SU-DHL-6 (cell line): ENCODE measurements around the gene EFCAB8.

Experiments used
- H2AFZ ChIP-seq: fragments of 200-600 bp; sonication (generic); 2 replicates; pipeline ENCODE4 v1.6.1; 2014; ENCODE audit warnings: low read depth, mild to moderate bottlenecking, moderate library complexity, mixed read lengths, antibody characterized with exemption, low read length; ENCODE audit not compliant: severe bottlenecking
- H3F3A ChIP-seq: fragments of 200-600 bp; shearing (Covaris generic); 2 replicates; pipeline ENCODE4 v1.6.0; 2016; ENCODE audit warnings: antibody characterized with exemption, mild to moderate bottlenecking; ENCODE audit not compliant: insufficient read depth
- H3K27ac ChIP-seq: fragments of 200-600 bp; sonication (generic); 2 replicates; pipeline ENCODE4 v1.5.1; 2016; ENCODE audit warnings: low read depth, mild to moderate bottlenecking, low read length, moderate library complexity, mixed read lengths
- H3K27me3 ChIP-seq: fragments of 200-600 bp; sonication (generic), shearing (Covaris generic); 2 replicates; pipeline ENCODE4 v1.6.0; 2014; ENCODE audit warnings: mild to moderate bottlenecking, low read length
- H3K36me3 ChIP-seq: fragments of 200-600 bp; sonication (generic); 2 replicates; pipeline ENCODE4 v1.6.1; 2014; ENCODE audit warnings: mild to moderate bottlenecking, low read length, mixed read lengths
- H3K4me2 ChIP-seq: fragments of 300-600, 200-600 bp; shearing (Covaris generic), sonication (generic); 2 replicates; pipeline ENCODE4 v1.6.0; 2014; ENCODE audit warnings: low read length, low read depth, mild to moderate bottlenecking; ENCODE audit not compliant: poor library complexity, severe bottlenecking
- H3K4me3 ChIP-seq: fragments of 200-600 bp; sonication (generic); 2 replicates; pipeline ENCODE4 v1.5.1; 2014; ENCODE audit warnings: antibody characterized with exemption, low read length, mild to moderate bottlenecking, mixed read lengths; ENCODE audit not compliant: insufficient read depth, poor library complexity, severe bottlenecking
- H3K79me2 ChIP-seq: fragments of 200-600 bp; sonication (generic); 2 replicates; pipeline ENCODE4 v1.6.1; 2014; ENCODE audit warnings: mild to moderate bottlenecking, low read length, moderate library complexity; ENCODE audit not compliant: insufficient read depth
- H3K9ac ChIP-seq: fragments of 200-600 bp; sonication (generic); 2 replicates; pipeline ENCODE4 v1.7.0; 2014; ENCODE audit warnings: mild to moderate bottlenecking, low read length
- H3K9me2 ChIP-seq: fragments of 200-600 bp; sonication (generic); replicated peaks from 2 replicates; pipeline ENCODE4 v1.6.1; 2014; ENCODE audit warnings: low read length; ENCODE audit not compliant: insufficient read depth
- H3K9me3 ChIP-seq: fragments of 200-600 bp; sonication (generic); 2 replicates; pipeline ENCODE4 v1.6.1; 2014; ENCODE audit warnings: low read length, mixed read lengths; ENCODE audit not compliant: insufficient read depth
- H4K20me1 ChIP-seq: fragments of 200-600 bp; sonication (generic); 2 replicates; pipeline ENCODE4 v1.6.1; 2014; ENCODE audit warnings: low read depth, mild to moderate bottlenecking, antibody characterized with exemption, low read length, moderate library complexity, mixed read lengths
- CTCF ChIP-seq: fragments of 200-600 bp; sonication (generic); IDR thresholded peaks from one replicate; pipeline ENCODE4 v1.5.1; 2017; ENCODE audit warnings: antibody characterized with exemption, mild to moderate bottlenecking, low read length, moderate library complexity; ENCODE audit not compliant: insufficient read depth, poor library complexity, severe bottlenecking
- EZH2phosphoT487 ChIP-seq: fragments of 200-600 bp; sonication (generic), shearing (Covaris generic); conservative IDR thresholded peaks from 2 replicates; pipeline ENCODE4 v1.6.1; 2018; ENCODE audit warnings: mild to moderate bottlenecking, antibody characterized with exemption, low read length, moderate library complexity, mixed read lengths

Gene EFCAB8

DNA sequence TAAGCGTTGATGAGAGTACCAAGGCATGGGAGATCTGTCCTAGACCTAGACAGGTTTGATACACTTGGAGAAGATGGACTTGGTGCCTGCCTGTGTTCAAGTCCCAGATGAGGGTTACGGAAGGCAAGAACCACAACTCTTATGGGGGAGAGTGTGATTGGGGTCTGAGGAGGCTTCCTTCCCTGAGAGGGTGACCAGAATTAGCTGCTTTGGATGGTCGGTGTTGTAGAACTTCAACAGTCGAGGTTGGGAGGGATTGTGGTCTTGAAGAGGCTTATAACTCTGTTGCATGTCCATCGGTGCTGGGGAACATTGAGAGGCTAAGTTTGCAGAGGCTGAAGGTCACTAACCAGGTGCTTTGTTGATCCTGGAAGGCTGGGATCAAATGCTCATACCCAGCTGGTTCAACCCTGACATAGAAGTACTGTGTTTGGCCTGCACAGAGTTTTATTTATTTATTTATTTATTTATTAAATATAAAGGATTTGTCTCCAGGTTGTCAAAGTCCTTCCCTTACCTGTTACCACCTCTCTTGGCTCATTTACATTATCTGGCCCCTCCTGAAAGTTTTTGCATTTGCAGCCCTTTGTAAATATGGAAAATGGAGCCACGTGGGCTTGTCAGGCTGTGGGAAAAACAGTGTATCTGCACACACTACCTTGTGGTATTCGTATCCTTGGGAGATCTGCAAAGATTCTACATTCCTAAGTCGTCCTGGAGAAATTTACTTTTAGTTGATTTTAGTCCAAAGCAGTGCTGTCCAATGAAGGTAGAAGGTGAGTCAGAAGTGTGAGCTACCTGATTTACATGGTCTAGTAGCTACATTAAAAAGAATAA lies 15.8 kb upstream of the EFCAB8 start:
- Histone ChIP-seq H3K4me2 (no peak overlapping the region), H3K36me3 (peaks cover 45% of the 10 kb centered on the region), H3K27me3 (no peaks in the 10 kb centered on the region), H2AFZ (no peak overlapping the region), H3K79me2 (peaks cover 55% of the 10 kb centered on the region), H4K20me1 (0 out of 2 replicates have a peak, but pooled peaks cover 6% of the 10 kb centered on the region), H3K9ac (no peak overlapping the region), H3K4me3 (no peak overlapping the region), H3K9me3 (no peaks in the 10 kb centered on the region), H3K27ac (no peak overlapping the region), H3K9me2 (no peaks in the 10 kb centered on the region), H3F3A (no peaks in the 10 kb centered on the region)
- TF ChIP-seq EZH2phosphoT487 (no peak), CTCF (no peak)

GRCh38 chr20:32845786-32846185 lies 12.9 kb upstream of the EFCAB8 start:
- no peak for TF ChIP-seq EZH2phosphoT487

GRCh38 chr20:32846852-32847251 lies 11.9 kb upstream of the EFCAB8 start:
- no peak overlapping the region for H3K9ac ChIP-seq
- peaks cover 34% of the 10 kb centered on the region for H3K36me3 ChIP-seq
- peaks cover 32% of the 10 kb centered on the region for H3K79me2 ChIP-seq
- no peaks in the 10 kb centered on the region for H3K9me2 ChIP-seq
- no peak overlapping the region for H3K4me2 ChIP-seq
- 0 out of 2 replicates have a peak, but pooled peaks cover 6% of the 10 kb centered on the region for H4K20me1 ChIP-seq
- no peaks in the 10 kb centered on the region for H3F3A ChIP-seq
- no peak for TF ChIP-seq EZH2phosphoT487
- TF ChIP-seq CTCF = no peak
- H3K27me3 ChIP-seq = no peaks in the 10 kb centered on the region
- H2AFZ ChIP-seq = no peak overlapping the region
- no peak overlapping the region for H3K4me3 ChIP-seq
- H3K9me3 ChIP-seq = no peaks in the 10 kb centered on the region
- no peak overlapping the region for H3K27ac ChIP-seq

More at GRCh38 chr20:32845786-32846185, 12.9 kb upstream of the EFCAB8 start:
- Histone ChIP-seq H3K36me3 (peaks cover 36% of the 10 kb centered on the region), H3K9me2 (no peaks in the 10 kb centered on the region), H3F3A (no peaks in the 10 kb centered on the region), H4K20me1 (0 out of 2 replicates have a peak, but pooled peaks cover 6% of the 10 kb centered on the region), H2AFZ (no peak overlapping the region), H3K9me3 (no peaks in the 10 kb centered on the region), H3K27ac (no peak overlapping the region), H3K9ac (no peak overlapping the region), H3K4me2 (no peak overlapping the region), H3K4me3 (no peak overlapping the region), H3K79me2 (peaks cover 35% of the 10 kb centered on the region), H3K27me3 (no peaks in the 10 kb centered on the region)

DNA sequence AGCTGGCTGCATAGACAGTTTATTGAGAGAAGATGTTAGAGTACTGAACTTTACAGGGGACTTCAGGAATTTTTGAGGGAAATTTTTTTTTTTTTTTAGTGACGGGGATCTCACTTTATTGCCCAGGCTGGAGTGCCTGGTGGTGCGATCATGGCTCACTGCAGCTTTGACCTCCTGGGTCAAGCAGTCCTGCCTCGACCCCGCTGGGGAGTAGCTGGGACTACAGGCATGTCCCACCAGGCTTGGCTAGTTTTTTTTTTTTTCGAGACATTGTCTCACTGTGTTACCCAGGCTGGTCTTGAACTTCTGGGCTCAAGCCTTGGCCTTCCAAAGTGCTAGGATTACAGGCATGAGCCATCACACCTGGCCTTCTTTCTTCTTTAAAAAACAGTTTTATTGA lies 10.8 kb upstream of the EFCAB8 start:
- H3K27me3 ChIP-seq = no peaks in the 10 kb centered on the region
- no peak overlapping the region for H3K9ac ChIP-seq
- H2AFZ ChIP-seq = no peak overlapping the region
- H3K27ac ChIP-seq = no peak overlapping the region
- H3K9me3 ChIP-seq = no peaks in the 10 kb centered on the region
- no peak overlapping the region for H3K4me3 ChIP-seq
- 0 out of 2 replicates have a peak, but pooled peaks cover 6% of the 10 kb centered on the region for H4K20me1 ChIP-seq
- no peak overlapping the region for H3K4me2 ChIP-seq
- H3F3A ChIP-seq = no peaks in the 10 kb centered on the region
- H3K36me3 ChIP-seq = peaks cover 29% of the 10 kb centered on the region
- no peaks in the 10 kb centered on the region for H3K9me2 ChIP-seq
- H3K79me2 ChIP-seq = peaks cover 25% of the 10 kb centered on the region
- TF ChIP-seq EZH2phosphoT487 = no peak
- TF ChIP-seq CTCF = no peak
